HG02970 (cell line): ENCODE results near the gene IL6.

Experiments used
- ATAC-seq: cut with Tn5 transposase; IDR thresholded peaks from one replicate; pipeline ENCODE4 v1.9.1; 2021; ENCODE audit warnings: mild to moderate bottlenecking, moderate library complexity, moderate number of reproducible peaks; ENCODE audit not compliant: unreplicated experiment, low FRiP score

The IL6 gene

GRCh38 chr7:22724861-22725260 is 2.1 kb upstream of the IL6 start:
- no peak for ATAC-seq

GRCh38 chr7:22725585-22725984 is 1.4 kb upstream of the IL6 start:
- no peak for ATAC-seq

GRCh38 chr7:22726345-22726906 is 574 bp upstream of the IL6 start:
- no peak for ATAC-seq

- no peak for ATAC-seq
Observed at GRCh38 chr7:22727714-22728035, 675 bp downstream of the IL6 start.

- ATAC-seq = no peak
Observed at GRCh38 chr7:22728401-22729029, 1.5 kb downstream of the IL6 start.

GRCh38 chr7:22729180-22729825 is 2.3 kb downstream of the IL6 start:
- ATAC-seq = no peak

GRCh38 chr7:22730066-22730710 is 3.2 kb downstream of the IL6 start:
- ATAC-seq = no peak

- ATAC-seq = no peak
Observed at GRCh38 chr7:22730921-22731654, 4.1 kb downstream of the IL6 start.

GRCh38 chr7:22731766-22732165 is 4.8 kb downstream of the IL6 start:
- ATAC-seq = no peak

GRCh38 chr7:22732556-22733126 is 5.6 kb downstream of the IL6 start:
- ATAC-seq = no peak

- no peak for ATAC-seq
Observed at GRCh38 chr7:22733761-22734160, 6.8 kb downstream of the IL6 start.

GRCh38 chr7:22743014-22743413 is 16.0 kb downstream of the IL6 start:
- no peak for ATAC-seq

GRCh38 chr7:22751341-22751740 is 24.3 kb downstream of the IL6 start:
- no peak for ATAC-seq

GRCh38 chr7:22757338-22757994 is 30.5 kb downstream of the IL6 start:
- ATAC-seq = no peak

GRCh38 chr7:22758576-22758975 is 31.6 kb downstream of the IL6 start:
- no peak for ATAC-seq

- ATAC-seq = no peak
Observed at GRCh38 chr7:22759721-22760120, 32.7 kb downstream of the IL6 start.

GRCh38 chr7:22762866-22763265 is 35.9 kb downstream of the IL6 start:
- no peak for ATAC-seq

GRCh38 chr7:22765609-22766008 is 38.6 kb downstream of the IL6 start:
- no peak for ATAC-seq

- ATAC-seq = no peak
Observed at GRCh38 chr7:22771194-22771871, 44.3 kb downstream of the IL6 start.

- no peak for ATAC-seq
Observed at GRCh38 chr7:22771872-22772228, 44.9 kb downstream of the IL6 start.
